Neutrophil (primary cell): ENCODE results near the gene SCGB1D2.

Experiments
- H3K27ac ChIP-seq: fragments of 200-600 bp; sonication (generic); 2 replicates; pipeline ENCODE4 v1.5.1; 2016; ENCODE audit warnings: mild to moderate bottlenecking, moderate library complexity
- H3K27me3 ChIP-seq: fragments of 200-600 bp; sonication (generic); 2 replicates; pipeline ENCODE4 v1.6.0; 2016; ENCODE audit warnings: mild to moderate bottlenecking
- H3K36me3 ChIP-seq: fragments of 200-600 bp; sonication (generic); 2 replicates; pipeline ENCODE4 v1.5.1; 2017
- H3K4me1 ChIP-seq, 2 experiments: fragments of 200-600 bp in 1 of 2; sonication (generic) in 1 of 2; 1 replicate in 1 of 2; 2 replicates in 1 of 2; pipeline versions ENCODE4 v1.5.1 to v1.6.1; 2013 to 2016; ENCODE audit warnings: low read depth in 1 of 2, low read length in 1 of 2, mild to moderate bottlenecking in 1 of 2, moderate library complexity in 1 of 2; ENCODE audit not compliant: control insufficient read depth in 1 of 2, insufficient read depth in 1 of 2
- H3K4me3 ChIP-seq, 2 experiments: fragments of 200-600 bp in 1 of 2; sonication (generic) in 1 of 2; 1 replicate in 1 of 2; 2 replicates in 1 of 2; pipeline ENCODE4 v1.5.1; 2013 to 2016; ENCODE audit warnings: low read depth in 1 of 2, low read length in 1 of 2, mild to moderate bottlenecking in 1 of 2, moderate library complexity in 1 of 2
- H3K9me3 ChIP-seq: fragments of 200-600 bp; sonication (generic); 2 replicates; pipeline ENCODE4 v1.5.1; 2016
- CTCF ChIP-seq: fragments of 200-600 bp; sonication (generic); IDR thresholded peaks from 2 replicates; pipeline ENCODE4 v1.5.1; 2016; ENCODE audit warnings: antibody characterized with exemption

SCGB1D2 gene

GRCh38 chr11:62273284-62273683, 31.2 kb downstream of the SCGB1D2 start:
- no peaks in the 10 kb centered on the region for H3K4me1 ChIP-seq

DNA sequence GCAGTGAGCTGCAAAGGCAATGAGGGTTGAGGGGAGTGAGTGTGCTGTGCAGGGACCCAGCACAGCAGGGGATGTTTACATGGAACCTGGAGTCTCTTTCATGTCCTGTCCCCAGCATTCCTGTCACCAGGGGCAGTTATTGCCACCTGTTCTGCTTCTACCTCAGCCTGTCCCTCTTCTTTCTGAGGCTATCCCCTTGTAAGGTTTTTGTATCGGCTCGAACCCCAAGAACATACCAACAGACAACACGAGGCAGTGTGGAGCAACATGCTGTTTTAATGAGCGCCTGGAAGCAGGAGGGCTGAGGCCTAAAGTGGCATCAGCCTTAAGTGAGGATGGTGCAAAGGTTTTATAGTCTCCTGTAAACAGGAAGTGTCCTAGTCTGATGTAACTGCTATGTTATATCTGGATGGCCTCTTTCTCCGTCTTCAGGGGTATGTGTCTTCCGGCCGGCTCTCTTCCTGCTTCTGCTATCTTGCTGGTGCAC, 31.8 kb downstream of the SCGB1D2 start:
- Histone ChIP-seq H3K4me3 (no peak overlapping the region), H3K9me3 (no peaks in the 10 kb centered on the region), H3K27me3 (peaks cover 47% of the 10 kb centered on the region), H3K36me3 (no peaks in the 10 kb centered on the region), H3K4me1 (no peaks in the 10 kb centered on the region), H3K27ac (no peak overlapping the region)
- TF ChIP-seq CTCF, result no peak

More at GRCh38 chr11:62273284-62273683, 31.2 kb downstream of the SCGB1D2 start:
- Histone ChIP-seq H3K27ac (no peak overlapping the region), H3K27me3 (peaks cover 52% of the 10 kb centered on the region), H3K9me3 (no peaks in the 10 kb centered on the region), H3K4me3 (no peak overlapping the region), H3K36me3 (no peaks in the 10 kb centered on the region)
- no peak for TF ChIP-seq CTCF

GRCh38 chr11:62280452-62280851, 38.4 kb downstream of the SCGB1D2 start:
- Histone ChIP-seq H3K27me3 (peaks cover 24% of the 10 kb centered on the region), H3K36me3 (no peaks in the 10 kb centered on the region), H3K27ac (no peak overlapping the region), H3K4me3 (no peak overlapping the region), H3K9me3 (no peaks in the 10 kb centered on the region), H3K4me1 (no peaks in the 10 kb centered on the region)
- no peak for TF ChIP-seq CTCF
